H9 (cell line): ENCODE measurements around the gene FKBP8. TPM values are rescaled to one million over a fixed set of nuclear protein-coding genes. Genes with fewer than 3 reads are reported as not detected.

Experiments used
- DNase-seq: peaks from one replicate; pipeline ENCODE4 v3.0.0-alpha.2; 2017
- H2AFZ ChIP-seq: one replicate; pipeline ENCODE4 v1.6.1; 2013; ENCODE audit warnings: mild to moderate bottlenecking, low read length, control low read depth, moderate library complexity
- H2AK5ac ChIP-seq: 2 replicates; pipeline ENCODE4 v1.6.1; 2013; ENCODE audit warnings: low read length, control low read depth, mixed read lengths; ENCODE audit not compliant: insufficient read length
- H2BK120ac ChIP-seq: one replicate; pipeline ENCODE4 v1.6.1; 2013; ENCODE audit warnings: low read depth, mild to moderate bottlenecking, low read length, control low read depth, inconsistent platforms; ENCODE audit not compliant: poor library complexity, severe bottlenecking
- H2BK12ac ChIP-seq: 2 replicates; pipeline ENCODE4 v1.6.1; 2013; ENCODE audit warnings: low read length, control low read depth, mixed read lengths, low read depth; ENCODE audit not compliant: insufficient read length
- H2BK15ac ChIP-seq: 2 replicates; pipeline ENCODE4 v1.6.1; 2013; ENCODE audit warnings: low read depth, low read length, control low read depth
- H2BK20ac ChIP-seq: one replicate; pipeline ENCODE4 v1.6.1; 2013; ENCODE audit warnings: low read depth, mild to moderate bottlenecking, low read length, control low read depth, inconsistent platforms; ENCODE audit not compliant: poor library complexity, severe bottlenecking
- H2BK5ac ChIP-seq: 2 replicates; pipeline ENCODE4 v1.6.1; 2013; ENCODE audit warnings: low read length, control low read depth, mixed read lengths; ENCODE audit not compliant: insufficient read length
- H3K14ac ChIP-seq: 2 replicates; pipeline ENCODE4 v1.6.1; 2013; ENCODE audit warnings: low read length, control low read depth; ENCODE audit not compliant: insufficient read depth
- H3K18ac ChIP-seq: 2 replicates; pipeline ENCODE4 v1.6.1; 2013; ENCODE audit warnings: low read depth, mild to moderate bottlenecking, mixed read lengths, low read length, control low read depth; ENCODE audit not compliant: insufficient read length
- H3K23ac ChIP-seq: 2 replicates; pipeline ENCODE4 v1.6.1; 2013; ENCODE audit warnings: low read length, control low read depth, mixed read lengths, low read depth; ENCODE audit not compliant: insufficient read length
- H3K23me2 ChIP-seq: 2 replicates; pipeline ENCODE4 v1.6.1; 2013; ENCODE audit warnings: low read depth, mild to moderate bottlenecking, mixed read lengths, low read length, control low read depth; ENCODE audit not compliant: insufficient read length, poor library complexity, severe bottlenecking
- H3K27ac ChIP-seq: 2 replicates; pipeline ENCODE4 v1.5.1; 2013; ENCODE audit warnings: low read length, control low read depth, mixed read lengths, low read depth; ENCODE audit not compliant: insufficient read length
- H3K27me3 ChIP-seq: 2 replicates; pipeline ENCODE4 v1.6.1; 2013; ENCODE audit warnings: low read length, control low read depth, inconsistent platforms; ENCODE audit not compliant: insufficient read depth
- H3K4ac ChIP-seq: 2 replicates; pipeline ENCODE4 v1.6.1; 2013; ENCODE audit warnings: low read depth, mild to moderate bottlenecking, control low read depth, inconsistent platforms, low read length, moderate library complexity
- H3K4me1 ChIP-seq: 2 replicates; pipeline ENCODE4 v1.6.1; 2013; ENCODE audit warnings: low read length, control low read depth, inconsistent platforms; ENCODE audit not compliant: insufficient read depth
- H3K4me2 ChIP-seq: 2 replicates; pipeline ENCODE4 v1.6.1; 2013; ENCODE audit warnings: low read length, control low read depth, mixed read lengths; ENCODE audit not compliant: insufficient read length, insufficient read depth
- H3K56ac ChIP-seq: 2 replicates; pipeline ENCODE4 v1.6.1; 2013; ENCODE audit warnings: low read depth, mild to moderate bottlenecking, mixed read lengths, low read length, control low read depth; ENCODE audit not compliant: insufficient read length
- H3K79me1 ChIP-seq: 2 replicates; pipeline ENCODE4 v1.6.1; 2013; ENCODE audit warnings: low read depth, mild to moderate bottlenecking, moderate library complexity, low read length, control low read depth, inconsistent platforms; ENCODE audit not compliant: insufficient read depth, poor library complexity, severe bottlenecking
- H3K79me2 ChIP-seq: 2 replicates; pipeline ENCODE4 v1.6.1; 2013; ENCODE audit warnings: low read length, control low read depth, inconsistent platforms; ENCODE audit not compliant: insufficient read depth
- H3K9ac ChIP-seq: 2 replicates; pipeline ENCODE4 v1.6.1; 2013; ENCODE audit warnings: low read length, control low read depth, mixed read lengths; ENCODE audit not compliant: insufficient read length; ENCODE audit errors: extremely low read depth
- H3K9me3 ChIP-seq: one replicate; pipeline ENCODE4 v1.6.1; 2013; ENCODE audit warnings: low read depth, low read length, inconsistent platforms; ENCODE audit not compliant: control insufficient read depth
- H3T11ph ChIP-seq: one replicate; pipeline ENCODE4 v1.6.1; 2013; ENCODE audit warnings: mild to moderate bottlenecking, low read length, control low read depth, inconsistent platforms
- H4K20me1 ChIP-seq: one replicate; pipeline ENCODE4 v1.6.1; 2013; ENCODE audit not compliant: control insufficient read depth, insufficient read length, insufficient read depth
- H4K5ac ChIP-seq: 2 replicates; pipeline ENCODE4 v1.6.1; 2013; ENCODE audit warnings: low read depth, mild to moderate bottlenecking, mixed read lengths, low read length, control low read depth; ENCODE audit not compliant: insufficient read length
- H4K8ac ChIP-seq: replicated peaks from 2 replicates; pipeline ENCODE4 v1.6.1; 2013; ENCODE audit warnings: low read length, control low read depth, mixed read lengths, low read depth; ENCODE audit not compliant: insufficient read length
- H4K91ac ChIP-seq: 2 replicates; pipeline ENCODE4 v1.6.1; 2013; ENCODE audit warnings: low read depth, mild to moderate bottlenecking, moderate library complexity, mixed read lengths, low read length, control low read depth; ENCODE audit not compliant: insufficient read length
- H3K27ac Mint-ChIP-seq, 3 experiments: 2 replicates in 2 of 3; 3 replicates in 1 of 3; pipeline ENCODE4 v1.8.0; 2020 to 2021; ENCODE audit warnings: mixed read lengths in 3 of 3, mild to moderate bottlenecking in 1 of 3, moderate library complexity in 1 of 3
- H3K27me3 Mint-ChIP-seq: 2 replicates; pipeline ENCODE4 v1.8.0; 2021; ENCODE audit warnings: low read depth, mild to moderate bottlenecking, moderate library complexity, mixed read lengths
- H3K36me3 Mint-ChIP-seq, 3 experiments: 2 replicates in 2 of 3; 3 replicates in 1 of 3; pipeline ENCODE4 v1.8.0; 2020 to 2021; ENCODE audit warnings: low read depth in 3 of 3, mixed read lengths in 3 of 3; ENCODE audit not compliant: insufficient read depth in 1 of 3
- H3K4me1 Mint-ChIP-seq, 2 experiments: 2 replicates each; pipeline ENCODE4 v1.8.0; 2020; ENCODE audit warnings: mixed read lengths in 2 of 2
- H3K4me3 Mint-ChIP-seq, 2 experiments: 2 replicates in 1 of 2; 3 replicates in 1 of 2; pipeline ENCODE4 v1.8.0; 2020 to 2021; ENCODE audit warnings: mild to moderate bottlenecking in 2 of 2, mixed read lengths in 2 of 2, moderate library complexity in 1 of 2
- H3K9me3 Mint-ChIP-seq, 2 experiments: 2 replicates in 1 of 2; 3 replicates in 1 of 2; pipeline ENCODE4 v1.8.0; 2020; ENCODE audit warnings: mild to moderate bottlenecking in 2 of 2, mixed read lengths in 2 of 2, moderate library complexity in 1 of 2
- CTCF ChIP-seq: fragments of 200-600 bp; sonication (generic); conservative IDR thresholded peaks from 3 replicates; pipeline ENCODE4 v1.8.0; 2021; ENCODE audit warnings: antibody characterized with exemption, mild to moderate bottlenecking
- WGBS: extraction: QIAGEN DNeasy Blood & Tissue Kit; methylation state at CpG from one replicate; pipeline ENCODE4 v1.1.7; 2013; ENCODE audit warnings: missing lambda C conversion rate, low lambda C conversion rate, mixed read lengths; ENCODE audit not compliant: insufficient read length; ENCODE audit errors: extremely low coverage; 5-methylcytosine and 5-hydroxymethylcytosine counted together
- total RNA-seq: library from RNA; stranded (reverse); gene quantifications from 2 replicates; pipeline ENCODE4 v1.2.1, GENCODE V29; 2021

The FKBP8 gene
- total RNA-seq, 1 experiment from 2014 or later: 308 TPM

- Histone ChIP-seq H4K20me1 (peaks cover 2% of the 10 kb centered on the region), H3K9me3 (no peaks in the 10 kb centered on the region), H2BK15ac (no peak overlapping the region), H3K4me1 (peaks cover 2% of the 10 kb centered on the region; the same call in 1 of the 2 replicates), H2AFZ (no peak overlapping the region), H3T11ph (no peak overlapping the region), H2BK5ac (no peak overlapping the region), H3K9ac (no peak overlapping the region), H2BK120ac (no peak overlapping the region), H4K5ac (no peak overlapping the region), H2BK20ac (no peak overlapping the region), H3K79me2 (peaks cover 2% of the 10 kb centered on the region; the same call in 1 of the 2 replicates), H3K23me2 (no peaks in the 10 kb centered on the region), H3K4me2 (no peak overlapping the region), H3K56ac (no peak overlapping the region), H2BK12ac (no peak overlapping the region), H3K18ac (no peak overlapping the region), H3K27me3 (no peaks in the 10 kb centered on the region), H3K79me1 (no peaks in the 10 kb centered on the region), H2AK5ac (no peak overlapping the region), H3K23ac (no peak overlapping the region), H3K14ac (no peak overlapping the region; the same call in 1 of the 2 replicates), H4K8ac (no peak overlapping the region), H4K91ac (no peak overlapping the region), H3K27ac (no peak overlapping the region), H3K4ac (no peak overlapping the region)
- peak overlapping the region in 2 of 3 experiments; percentile 30 to 77; a peak in 3 of 7 replicates for H3K27ac Mint-ChIP-seq
- no peaks in the 10 kb centered on the region for H3K27me3 Mint-ChIP-seq
- no peak overlapping the region for H3K4me3 Mint-ChIP-seq
- no peak for TF ChIP-seq CTCF
- no CpG with 5 or more reads among the region's 15 CpGs for WGBS
- no peak for DNase-seq
- H3K9me3 Mint-ChIP-seq: no peaks in the 10 kb centered on the region
- H3K4me1 Mint-ChIP-seq: peaks cover 42% of the 10 kb centered on the region in 2 experiments
- no peaks in the 10 kb centered on the region; a peak in 1 of 7 replicates for H3K36me3 Mint-ChIP-seq
Measured at GRCh38 chr19:18491995-18492953, 51.1 kb downstream of the FKBP8 start.
